OCI-LY7 (cell line): Measurements from ENCODE around the gene RBBP7.

Source experiments
- CTCF ChIP-seq: fragments of 200-600 bp; sonication (generic); conservative IDR thresholded peaks from 2 replicates; pipeline ENCODE4 v1.5.1; 2014; ENCODE audit warnings: mild to moderate bottlenecking, antibody characterized with exemption, low read length, moderate library complexity, mixed read lengths
- EZH2phosphoT487 ChIP-seq: fragments of 200-600 bp; sonication (generic); IDR thresholded peaks from 2 replicates; pipeline ENCODE4 v1.6.1; 2018; ENCODE audit warnings: low read depth, borderline replicate concordance, mild to moderate bottlenecking, mixed run types, antibody characterized with exemption, low read length, moderate library complexity, mixed read lengths

DNA sequence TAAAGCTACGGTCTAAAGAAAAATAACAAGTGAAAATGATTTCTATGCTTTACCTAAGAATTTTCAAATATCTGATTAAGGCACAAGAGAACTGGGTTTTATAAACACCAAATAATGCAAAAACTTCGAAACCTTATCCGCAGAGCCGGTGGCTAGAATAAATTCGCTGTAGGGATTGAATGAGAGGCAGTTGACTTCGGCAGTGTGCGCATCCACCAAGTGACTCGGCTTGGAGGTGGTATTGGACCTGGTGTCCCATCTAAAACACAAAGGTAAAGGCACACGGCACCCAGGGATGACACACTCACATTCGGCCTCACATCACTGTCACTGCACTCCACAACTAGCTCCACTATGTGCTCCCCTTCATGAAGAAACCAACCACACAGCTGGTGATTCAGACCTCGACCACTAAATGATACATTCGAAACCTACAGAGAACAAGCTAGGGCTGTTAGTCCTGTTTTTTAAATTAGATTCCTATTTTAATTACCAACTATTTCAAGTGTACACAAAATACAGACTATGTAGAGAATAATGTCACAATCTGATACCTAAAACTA, 17.5 kb downstream of the RBBP7 start:
- TF ChIP-seq CTCF (no peak), EZH2phosphoT487 (no peak)
